ENCODE results near the gene MYLK. TPM values are rescaled to one million over a fixed set of nuclear protein-coding genes. Genes with fewer than 3 reads are reported as not detected.

MYLK gene
- polyA plus RNA-seq, 1 donor (not counting 4 experiments of a cell fraction or from before 2014, with no cell fraction given) = 7.8 TPM

DNA sequence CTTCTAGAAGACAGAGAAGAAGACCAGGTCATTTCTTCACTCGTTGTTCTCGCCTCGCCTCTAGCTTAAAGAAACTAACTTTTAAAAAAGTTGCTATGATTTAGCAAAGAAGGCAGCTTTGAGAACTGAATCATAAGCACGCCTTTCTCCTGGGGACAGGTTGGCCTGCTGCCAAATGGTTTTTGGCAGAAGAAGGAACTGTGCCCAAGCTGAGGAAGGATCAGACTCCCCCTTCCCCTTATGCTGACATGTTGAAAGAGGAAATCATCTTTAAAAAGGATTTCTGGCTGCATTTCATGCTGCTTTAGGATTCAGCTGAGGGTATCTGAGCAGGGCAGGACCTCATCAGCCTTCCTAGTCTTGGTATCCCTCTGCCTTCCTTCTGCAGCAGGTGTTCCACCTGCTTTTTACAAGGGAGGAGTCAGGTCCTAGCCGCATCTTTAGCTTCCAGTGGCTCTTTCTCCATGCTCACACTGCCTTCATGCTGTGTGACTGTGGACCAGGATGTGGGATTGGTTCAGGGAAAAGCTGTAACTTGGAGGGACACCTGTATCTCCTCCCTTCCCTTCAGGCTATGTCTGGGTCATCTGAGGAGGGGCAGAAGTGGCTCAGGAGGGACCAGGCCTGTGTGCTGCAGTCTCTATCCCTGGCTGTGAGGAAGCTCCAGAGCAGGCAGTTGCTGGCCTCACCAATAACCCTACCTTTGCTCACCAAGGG, 265.2 kb downstream of the MYLK start:
- H3K27ac ChIP-seq (ENCODE audit: control insufficient read depth, insufficient read depth, low read length) = peak overlapping the region; percentile 46
- DNase-seq (ENCODE audit: low read depth, low spot score) = no peak
- TF ChIP-seq, protein P1, sequence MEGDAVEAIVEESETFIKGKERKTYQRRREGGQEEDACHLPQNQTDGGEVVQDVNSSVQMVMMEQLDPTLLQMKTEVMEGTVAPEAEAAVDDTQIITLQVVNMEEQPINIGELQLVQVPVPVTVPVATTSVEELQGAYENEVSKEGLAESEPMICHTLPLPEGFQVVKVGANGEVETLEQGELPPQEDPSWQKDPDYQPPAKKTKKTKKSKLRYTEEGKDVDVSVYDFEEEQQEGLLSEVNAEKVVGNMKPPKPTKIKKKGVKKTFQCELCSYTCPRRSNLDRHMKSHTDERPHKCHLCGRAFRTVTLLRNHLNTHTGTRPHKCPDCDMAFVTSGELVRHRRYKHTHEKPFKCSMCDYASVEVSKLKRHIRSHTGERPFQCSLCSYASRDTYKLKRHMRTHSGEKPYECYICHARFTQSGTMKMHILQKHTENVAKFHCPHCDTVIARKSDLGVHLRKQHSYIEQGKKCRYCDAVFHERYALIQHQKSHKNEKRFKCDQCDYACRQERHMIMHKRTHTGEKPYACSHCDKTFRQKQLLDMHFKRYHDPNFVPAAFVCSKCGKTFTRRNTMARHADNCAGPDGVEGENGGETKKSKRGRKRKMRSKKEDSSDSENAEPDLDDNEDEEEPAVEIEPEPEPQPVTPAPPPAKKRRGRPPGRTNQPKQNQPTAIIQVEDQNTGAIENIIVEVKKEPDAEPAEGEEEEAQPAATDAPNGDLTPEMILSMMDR (optimal IDR thresholded peaks at IDR 0.05 in 1 of 3, IDR thresholded peaks at IDR 0.05 in 1 of 3, conservative IDR thresholded peaks at IDR 0.05 in 1 of 3; ENCODE audit: extremely low read depth in 1 of 3, insufficient read depth in 2 of 3, low read length in 3 of 3) = no peak
- TF ChIP-seq EZH2 (IDR thresholded peaks at IDR 0.05; ENCODE audit: low read length) = no peak

DNA sequence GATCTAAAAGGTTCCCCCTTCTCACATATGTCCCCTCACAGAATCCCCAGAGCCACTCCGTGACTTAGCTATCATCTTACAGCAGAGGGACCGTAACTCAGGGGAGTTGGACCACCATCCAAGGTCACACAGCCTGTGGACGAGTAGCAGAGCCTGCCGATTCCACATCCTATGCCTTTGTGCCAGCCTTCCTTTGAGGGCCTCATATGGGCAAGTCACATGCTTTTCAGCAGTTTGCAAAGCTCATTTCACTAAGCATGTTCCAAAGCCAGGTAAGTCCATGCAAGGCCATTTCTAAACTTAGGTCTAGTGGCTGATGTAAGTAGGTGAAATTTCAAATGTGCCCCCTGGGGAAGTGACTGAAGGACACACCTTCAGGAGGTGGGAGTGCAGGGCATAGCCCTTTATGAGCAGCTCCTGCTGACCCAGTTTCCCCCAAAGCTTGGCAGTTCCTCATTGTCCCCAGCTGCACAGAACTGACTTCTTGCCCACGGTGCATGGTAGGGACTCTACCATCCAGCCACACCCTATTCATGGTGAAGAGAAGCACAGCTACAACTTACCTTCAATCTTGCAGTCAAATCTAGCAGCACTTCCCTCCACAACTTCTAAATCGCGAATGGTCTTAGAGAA, 265.9 kb downstream of the MYLK start:
- H3K27ac ChIP-seq (ENCODE audit: control insufficient read depth, insufficient read depth, low read length) = peak overlapping the region; percentile 46
- H4K20me1 ChIP-seq (ENCODE audit: control insufficient read depth, extremely low read depth, insufficient read depth, low read length) = no peaks in the 10 kb centered on the region
- H3K4me1 ChIP-seq (ENCODE audit: control insufficient read depth, extremely low read depth, insufficient read depth, low read length) = peaks cover 47% of the 10 kb centered on the region
- H3K4me2 ChIP-seq (ENCODE audit: control insufficient read depth, extremely low read depth, insufficient read depth, low read depth, low read length) = peak overlapping the region; percentile 66
- no peak overlapping the region for H2AFZ ChIP-seq (ENCODE audit: control insufficient read depth, low read length)
- peak overlapping the region in 1 of 3 experiments; percentile 7 for H3K4me3 ChIP-seq (ENCODE audit: control insufficient read depth in 2 of 3, extremely low read depth in 1 of 3, insufficient read depth in 2 of 3, low read depth in 1 of 3, low read length in 3 of 3)
- DNase-seq (ENCODE audit: low read depth, low spot score) = no peak
- no peak for FAIRE-seq
- TF ChIP-seq, protein P1 (optimal IDR thresholded peaks at IDR 0.05 in 1 of 3, IDR thresholded peaks at IDR 0.05 in 1 of 3, conservative IDR thresholded peaks at IDR 0.05 in 1 of 3; ENCODE audit: extremely low read depth in 1 of 3, insufficient read depth in 2 of 3, low read length in 3 of 3) = no peak
- TF ChIP-seq EZH2 (IDR thresholded peaks at IDR 0.05; ENCODE audit: low read length) = no peak
- peaks cover 3 to 9% of the 10 kb centered on the region in 2 experiments for H3K36me3 ChIP-seq (ENCODE audit: control insufficient read depth in 2 of 2, extremely low read depth in 1 of 2, insufficient read depth in 2 of 2, low read length in 2 of 2)
- no peaks in the 10 kb centered on the region for H3K9me1 ChIP-seq (ENCODE audit: control insufficient read depth, extremely low read depth, insufficient read depth, low read length)
- no peaks in the 10 kb centered on the region for H3K79me2 ChIP-seq (ENCODE audit: control insufficient read depth, insufficient read depth, low read length)
- no peak overlapping the region for H3K9ac ChIP-seq (ENCODE audit: control insufficient read depth, extremely low read depth, insufficient read depth, low read length)
- dilution Hi-C loops (cut with MboI; ENCODE audit: extremely low pct_ligation_motif_present, low sequenced_read_pairs) = no loop called here
- H3K9me3 ChIP-seq (ENCODE audit: control insufficient read depth, low read depth, low read length) = no peaks in the 10 kb centered on the region
- no peaks in the 10 kb centered on the region for H3K27me3 ChIP-seq (ENCODE audit: control insufficient read depth, extremely low read depth, insufficient read depth, low read length)

More for the DNA sequence above, 265.2 kb downstream of the MYLK start:
- H3K9me1 ChIP-seq (ENCODE audit: control insufficient read depth, extremely low read depth, insufficient read depth, low read length) = no peaks in the 10 kb centered on the region
- H3K27me3 ChIP-seq (ENCODE audit: control insufficient read depth, extremely low read depth, insufficient read depth, low read length) = no peaks in the 10 kb centered on the region
- H3K4me3 ChIP-seq (ENCODE audit: control insufficient read depth in 2 of 3, extremely low read depth in 1 of 3, insufficient read depth in 2 of 3, low read depth in 1 of 3, low read length in 3 of 3) = peak overlapping the region in 1 of 3 experiments; percentile 7
- dilution Hi-C loops (cut with MboI; ENCODE audit: extremely low pct_ligation_motif_present, low sequenced_read_pairs) = no loop called here
- no peaks in the 10 kb centered on the region for H3K9me3 ChIP-seq (ENCODE audit: control insufficient read depth, low read depth, low read length)
- H3K36me3 ChIP-seq (ENCODE audit: control insufficient read depth in 2 of 2, extremely low read depth in 1 of 2, insufficient read depth in 2 of 2, low read length in 2 of 2) = peaks cover 1 to 2% of the 10 kb centered on the region in 2 experiments
- no peaks in the 10 kb centered on the region for H4K20me1 ChIP-seq (ENCODE audit: control insufficient read depth, extremely low read depth, insufficient read depth, low read length)
- no peak overlapping the region for H2AFZ ChIP-seq (ENCODE audit: control insufficient read depth, low read length)
- peaks cover 53% of the 10 kb centered on the region for H3K4me1 ChIP-seq (ENCODE audit: control insufficient read depth, extremely low read depth, insufficient read depth, low read length)
- no peak for FAIRE-seq
- no peaks in the 10 kb centered on the region for H3K79me2 ChIP-seq (ENCODE audit: control insufficient read depth, insufficient read depth, low read length)
- peak overlapping the region; percentile 66 for H3K4me2 ChIP-seq (ENCODE audit: control insufficient read depth, extremely low read depth, insufficient read depth, low read depth, low read length)
- H3K9ac ChIP-seq (ENCODE audit: control insufficient read depth, extremely low read depth, insufficient read depth, low read length) = no peak overlapping the region

Data from keratinocyte (primary cell).